IMR-90 (cell line): Measurements from ENCODE around the gene GARNL3. TPM values are rescaled to one million over a fixed set of nuclear protein-coding genes. Genes with fewer than 3 reads are reported as not detected.

Source experiments
- ATAC-seq: fragments of 200-7000 bp; cut with Tn5 transposase; 2 replicates; pipeline ENCODE4 v1.9.1; 2020; ENCODE audit warnings: low read depth, mild to moderate bottlenecking, moderate library complexity
- BruUV-seq: library from RNA; stranded (reverse); fragments of 400-500 nt; replicated peaks from 2 replicates; lab custom pipeline; 2021; lab: Mats Ljungman, UMichigan
- CTCF ChIA-PET: fragments of 300-600 bp; formaldehyde crosslinking; extraction: SDS; loops from one replicate; lab custom pipeline; 2021; ENCODE audit warnings: antibody characterized with exemption; lab: Yijun Ruan, JAX
- POLR2A ChIA-PET: fragments of 300-600 bp; sonication (Branson Sonifier 250); formaldehyde crosslinking; loops from one replicate; lab custom pipeline; 2022; ENCODE audit warnings: antibody characterized with exemption; ENCODE audit not compliant: unreplicated experiment; lab: Charles Lee
- DNase-seq: peaks from one replicate; pipeline ENCODE4 v3.0.0; 2013
- H2AFZ ChIP-seq: replicated peaks from 2 replicates; pipeline ENCODE3; 2013; ENCODE audit warnings: low read length, mild to moderate bottlenecking; ENCODE audit not compliant: poor library complexity
- H2AK5ac ChIP-seq: 2 replicates; pipeline ENCODE4 v1.6.1; 2013; ENCODE audit warnings: low read depth, low read length, inconsistent platforms
- H2AK9ac ChIP-seq: replicated peaks from 2 replicates; pipeline ENCODE3; 2013; ENCODE audit warnings: mild to moderate bottlenecking, low read depth, low read length, moderate library complexity; ENCODE audit not compliant: poor library complexity
- H2BK120ac ChIP-seq: 2 replicates; pipeline ENCODE4 v1.6.1; 2013; ENCODE audit warnings: low read depth, low read length, inconsistent platforms
- H2BK15ac ChIP-seq: 3 replicates; pipeline ENCODE4 v1.6.1; 2013; ENCODE audit warnings: low read depth, low read length, inconsistent platforms
- H2BK20ac ChIP-seq: 2 replicates; pipeline ENCODE4 v1.6.1; 2013; ENCODE audit warnings: low read depth, mild to moderate bottlenecking, inconsistent platforms, low read length, moderate library complexity
- H2BK5ac ChIP-seq: 2 replicates; pipeline ENCODE4 v1.6.1; 2013; ENCODE audit warnings: mild to moderate bottlenecking, low read depth, low read length, inconsistent platforms; ENCODE audit not compliant: poor library complexity, severe bottlenecking
- H3K14ac ChIP-seq: replicated peaks from 2 replicates; pipeline ENCODE4 v1.6.1; 2013; ENCODE audit warnings: low read depth, low read length, inconsistent platforms
- H3K18ac ChIP-seq: 2 replicates; pipeline ENCODE4 v1.6.1; 2013; ENCODE audit warnings: low read depth, low read length, control low read depth
- H3K23ac ChIP-seq: 2 replicates; pipeline ENCODE4 v1.6.1; 2013; ENCODE audit warnings: low read depth, low read length, inconsistent platforms
- H3K27ac ChIP-seq: 2 replicates; pipeline ENCODE4 v1.5.1; 2013; ENCODE audit warnings: mild to moderate bottlenecking, control low read depth, low read length; ENCODE audit not compliant: insufficient read depth
- H3K27me3 ChIP-seq: 2 replicates; pipeline ENCODE4 v1.6.1; 2013; ENCODE audit warnings: low read length; ENCODE audit not compliant: control insufficient read depth, insufficient read depth
- H3K36me3 ChIP-seq: 2 replicates; pipeline ENCODE4 v1.6.1; 2013; ENCODE audit warnings: low read length, mixed read lengths; ENCODE audit not compliant: control insufficient read depth, insufficient read depth
- H3K4ac ChIP-seq: 2 replicates; pipeline ENCODE4 v1.6.1; 2013; ENCODE audit warnings: low read depth, low read length, inconsistent platforms
- H3K4me1 ChIP-seq: 2 replicates; pipeline ENCODE4 v1.6.1; 2013; ENCODE audit warnings: low read length, mixed read lengths; ENCODE audit not compliant: control insufficient read depth, insufficient read depth
- H3K4me2 ChIP-seq: 2 replicates; pipeline ENCODE4 v1.6.1; 2013; ENCODE audit warnings: low read depth, mild to moderate bottlenecking, control low read depth, low read length, moderate library complexity
- H3K4me3 ChIP-seq: 2 replicates; pipeline ENCODE4 v1.5.1; 2013; ENCODE audit warnings: low read depth, mild to moderate bottlenecking, control low read depth, low read length, moderate library complexity; ENCODE audit not compliant: insufficient read depth
- H3K56ac ChIP-seq: 2 replicates; pipeline ENCODE4 v1.6.1; 2013; ENCODE audit warnings: low read length, inconsistent platforms; ENCODE audit not compliant: insufficient read depth; ENCODE audit errors: extremely low read depth
- H3K79me1 ChIP-seq, 2 experiments: 2 replicates each; pipeline ENCODE4 v1.6.1; 2013; ENCODE audit warnings: low read length in 2 of 2, inconsistent platforms in 1 of 2, low read depth in 1 of 2
- H3K9ac ChIP-seq: 2 replicates; pipeline ENCODE4 v1.6.1; 2013; ENCODE audit warnings: low read depth, low read length, control low read depth
- H3K9me1 ChIP-seq: 2 replicates; pipeline ENCODE4 v1.6.1; 2013; ENCODE audit warnings: low read length, inconsistent platforms; ENCODE audit not compliant: insufficient read depth
- H3K9me3 ChIP-seq: 2 replicates; pipeline ENCODE4 v1.6.1; 2013; ENCODE audit warnings: low read length; ENCODE audit not compliant: control insufficient read depth, insufficient read depth
- H4K20me1 ChIP-seq: 2 replicates; pipeline ENCODE4 v1.6.1; 2013; ENCODE audit warnings: low read length, inconsistent platforms; ENCODE audit not compliant: insufficient read depth
- H4K5ac ChIP-seq: 2 replicates; pipeline ENCODE4 v1.6.1; 2013; ENCODE audit warnings: mild to moderate bottlenecking, low read depth, low read length, control low read depth
- H4K8ac ChIP-seq, 2 experiments: 2 replicates each; pipeline ENCODE4 v1.6.1; 2013; ENCODE audit warnings: low read depth in 2 of 2, low read length in 2 of 2, control low read depth in 1 of 2, inconsistent platforms in 1 of 2
- H4K91ac ChIP-seq: 2 replicates; pipeline ENCODE4 v1.6.1; 2013; ENCODE audit warnings: low read depth, low read length, inconsistent platforms; ENCODE audit not compliant: insufficient read depth
- CTCF ChIP-seq: conservative IDR thresholded peaks from 2 replicates; pipeline ENCODE4 v1.5.1; 2012; ENCODE audit warnings: mild to moderate bottlenecking, low read depth, low read length, improper control_type of control experiment
- ELK1 ChIP-seq: fragments of 150-350 bp; IDR thresholded peaks from 2 replicates; pipeline ENCODE4 v1.6.1; 2016; ENCODE audit warnings: low read depth, mild to moderate bottlenecking, low read length, moderate library complexity, borderline replicate concordance
- WGBS, 2 experiments: methylation state at CpG; one replicate each; pipeline versions ENCODE4 v1.1.5 to v1.1.7; 2013; ENCODE audit warnings: missing lambda C conversion rate in 2 of 2; ENCODE audit not compliant: insufficient read length in 1 of 2; ENCODE audit errors: extremely low coverage in 2 of 2; 5-methylcytosine and 5-hydroxymethylcytosine counted together
- dilution Hi-C: fragments of 300-500 bp; cut with HindIII; formaldehyde crosslinking; loops from one replicate; pipeline ENCODE4 v1.14.3; 2018; ENCODE audit warnings: low sequenced_read_pairs; ENCODE audit not compliant: unreplicated experiment
- in situ Hi-C: fragments of 300-500 bp; cut with MboI; formaldehyde crosslinking; loops from 3 replicates; pipeline ENCODE4 v1.14.3; 2019; ENCODE audit warnings: low sequenced_read_pairs, inconsistent platforms, mixed read lengths
- intact Hi-C: fragments of 100-400 bp; cut with micrococcal nuclease; formaldehyde crosslinking; loops from 2 replicates; pipeline ENCODE4 v1.10.0; 2022
- polyA plus RNA-seq, 3 experiments: library from polyadenylated mRNA; depleted of rRNA; stranded (reverse); fragments of >200 nt; gene quantifications; 2 replicates each; pipeline ENCODE4 v1.2.3, GENCODE V29; 2012; ENCODE audit warnings: low replicate concordance in 1 of 3
- total RNA-seq: library from RNA; depleted of rRNA; stranded (reverse); fragments of >200 nt; gene quantifications from 2 replicates; pipeline ENCODE4 v1.2.3, GENCODE V29; 2012

Gene GARNL3
- total and polyA plus RNA-seq, 2 of the 4 experiments (the other 2 are of a cell fraction), result 1.9 to 5.0 TPM

GRCh38 chr9:127222388-127223095 is 42.0 kb upstream of the GARNL3 start:
- no peak overlapping the region for H3K4ac ChIP-seq
- H3K36me3 ChIP-seq, result no peaks in the 10 kb centered on the region
- H3K18ac ChIP-seq, result no peak overlapping the region
- in situ Hi-C loops, result no loop called here
- no peak overlapping the region for H3K4me3 ChIP-seq
- no peak overlapping the region for H2AFZ ChIP-seq
- no peak overlapping the region for H4K91ac ChIP-seq
- no peaks in the 10 kb centered on the region; the same call in 1 of the 2 replicates for H4K20me1 ChIP-seq
- no peak overlapping the region for H2BK5ac ChIP-seq
- H3K9me1 ChIP-seq, result peaks cover 2% of the 10 kb centered on the region; the same call in 1 of the 2 replicates
- ChIA-PET POLR2A (no interaction called here), CTCF (no interaction called here)
- H3K79me1 ChIP-seq, result no peaks in the 10 kb centered on the region
- H2BK120ac ChIP-seq, result no peak overlapping the region
- no peaks in the 10 kb centered on the region for H3K4me1 ChIP-seq
- no peak overlapping the region for H3K23ac ChIP-seq
- TF ChIP-seq CTCF (no peak), ELK1 (no peak)
- DNase-seq (no peak), ATAC-seq (no peak)
- H3K27ac ChIP-seq, result no peak overlapping the region
- no peak overlapping the region for H3K9ac ChIP-seq
- H3K4me2 ChIP-seq, result no peak overlapping the region
- no TSS peak for BruUV-seq
- intact Hi-C loops, result loop anchor here (10.0 kb wide), 1 partner anchor 202 kb away; the partner anchor contains the start of gene ZNF79
- no peak overlapping the region for H2AK5ac ChIP-seq
- H2BK15ac ChIP-seq, result no peak overlapping the region
- no peak overlapping the region for H2BK20ac ChIP-seq
- WGBS, 2 experiments, result 90% methylated on average over 4 of the region's 15 CpGs; no CpG with 5 or more reads in 1 of the 2 experiments
- H2AK9ac ChIP-seq, result no peak overlapping the region
- dilution Hi-C loops, result no loop called here
- no peaks in the 10 kb centered on the region for H3K9me3 ChIP-seq
- H3K56ac ChIP-seq, result no peak overlapping the region
- H3K27me3 ChIP-seq, result peaks cover 29% of the 10 kb centered on the region
- H4K8ac ChIP-seq, result no peak overlapping the region
- H3K14ac ChIP-seq, result no peak overlapping the region
- no peak overlapping the region for H4K5ac ChIP-seq
